GM12878 (cell line): Measurements from ENCODE around the gene PTPRJ. TPM values are rescaled to one million over a fixed set of nuclear protein-coding genes. Genes with fewer than 3 reads are reported as not detected.

ENCODE experiments used
- ATAC-seq: fragments of 200-7000 bp; cut with Tn5 transposase; 3 replicates; pipeline ENCODE4 v1.9.1; 2020; ENCODE audit warnings: mild to moderate bottlenecking, moderate library complexity
- BruUV-seq: library from RNA; stranded (reverse); fragments of 400-500 nt; replicated peaks from 2 replicates; lab custom pipeline; 2021; lab: Mats Ljungman, UMichigan
- CTCF ChIA-PET: fragments of 300-600 bp; sonication (Branson Sonifier 250); formaldehyde crosslinking; extraction: SDS; loops from one replicate; lab custom pipeline; 2021; ENCODE audit warnings: inconsistent platforms; lab: Yijun Ruan, JAX
- POLR2A ChIA-PET: fragments of 350-600 bp; formaldehyde crosslinking; extraction: SDS; loops from one replicate; lab custom pipeline; 2021; ENCODE audit warnings: inconsistent platforms; lab: Charles Lee
- RAD21 ChIA-PET: fragments of 300-600 bp; sonication (Branson Sonifier 250); formaldehyde crosslinking; loops from one replicate; lab custom pipeline; 2023; ENCODE audit warnings: antibody characterized with exemption; ENCODE audit not compliant: unreplicated experiment; lab: Charles Lee
- SMC1A ChIA-PET: fragments of 300-600 bp; sonication (Branson Sonifier 250); formaldehyde crosslinking; loops from one replicate; lab custom pipeline; 2023; ENCODE audit not compliant: unreplicated experiment, uncharacterized antibody; lab: Charles Lee
- DNase-seq: peaks from one replicate; pipeline ENCODE4 v3.0.0-alpha.2; 2011; ENCODE audit warnings: low read depth, low spot score
- FAIRE-seq: peaks from 3 replicates; lab custom pipeline; 2011; peaks lifted over from hg19 to GRCh38; lab: Jason Lieb, UNC
- H2AFZ ChIP-seq: 2 replicates; pipeline ENCODE4 v1.6.0; 2011; ENCODE audit warnings: low read depth, low read length, control low read depth; ENCODE audit not compliant: control insufficient read depth
- H3K27ac ChIP-seq: 2 replicates; pipeline ENCODE4 v1.5.1; 2011; ENCODE audit warnings: control low read depth; ENCODE audit not compliant: control insufficient read depth, insufficient read depth
- H3K27me3 ChIP-seq, 2 experiments: replicated peaks in 1 of 2; 2 replicates each; pipeline versions ENCODE4 v1.6.0 to v1.6.1; 2011; ENCODE audit warnings: low read length in 1 of 2; ENCODE audit not compliant: control insufficient read depth in 2 of 2, insufficient read depth in 2 of 2
- H3K36me3 ChIP-seq, 2 experiments: 2 replicates each; pipeline ENCODE4 v1.5.1; 2011; ENCODE audit warnings: low read length in 1 of 2; ENCODE audit not compliant: control insufficient read depth in 2 of 2, insufficient read depth in 2 of 2
- H3K4me1 ChIP-seq: 2 replicates; pipeline ENCODE4 v1.6.1; 2011; ENCODE audit warnings: mild to moderate bottlenecking, low read length, moderate library complexity, mixed read lengths; ENCODE audit not compliant: control insufficient read depth, insufficient read depth
- H3K4me2 ChIP-seq: 2 replicates; pipeline ENCODE4 v1.6.0; 2011; ENCODE audit warnings: control low read depth; ENCODE audit not compliant: control insufficient read depth, insufficient read depth
- H3K4me3 ChIP-seq: fragments of 200-600 bp; sonication (generic); 2 replicates; pipeline ENCODE4 v1.5.1; 2016
- H3K79me2 ChIP-seq: 2 replicates; pipeline ENCODE4 v1.6.0; 2011; ENCODE audit warnings: low read length; ENCODE audit not compliant: control insufficient read depth, insufficient read depth
- H3K9ac ChIP-seq: 2 replicates; pipeline ENCODE4 v1.8.0; 2011; ENCODE audit warnings: low read length, control low read depth, mixed read lengths; ENCODE audit not compliant: control insufficient read depth, insufficient read depth
- H3K9me3 ChIP-seq: replicated peaks from 3 replicates; pipeline ENCODE4 v1.5.1; 2011; ENCODE audit warnings: mild to moderate bottlenecking, low read length; ENCODE audit not compliant: control insufficient read depth, insufficient read depth
- H4K20me1 ChIP-seq: 2 replicates; pipeline ENCODE4 v1.6.0; 2011; ENCODE audit not compliant: control insufficient read depth, insufficient read depth
- BHLHE40 ChIP-seq, 2 experiments: fragments of 450-650 bp in 1 of 2; IDR thresholded peaks; 2 replicates each; pipeline ENCODE4 v1.6.1; 2011 to 2017; ENCODE audit warnings: low read depth in 2 of 2, borderline replicate concordance in 1 of 2, improper control_type of control experiment in 1 of 2, low read length in 1 of 2, mild to moderate bottlenecking in 1 of 2
- EP300 ChIP-seq, 2 experiments: fragments of 150-350 bp in 1 of 2; IDR thresholded peaks; 2 replicates each; pipeline ENCODE4 v1.6.1; 2011 to 2012; ENCODE audit warnings: low read depth in 2 of 2, low read length in 2 of 2, borderline replicate concordance in 1 of 2, improper control_type of control experiment in 1 of 2, inconsistent platforms in 1 of 2; ENCODE audit not compliant: control insufficient read depth in 1 of 2
- NFIC ChIP-seq: IDR thresholded peaks from 2 replicates; pipeline ENCODE4 v1.6.1; 2012; ENCODE audit warnings: low read depth, mild to moderate bottlenecking, inconsistent platforms, low read length, moderate library complexity
- PAX5 ChIP-seq: IDR thresholded peaks from 2 replicates; pipeline ENCODE4 v1.6.1; 2011; ENCODE audit warnings: low read depth, low read length, borderline replicate concordance
- PRDM15 ChIP-seq: fragments of 450-650 bp; formaldehyde crosslinking; IDR thresholded peaks from 2 replicates; pipeline ENCODE4 v1.4.0; 2020; ENCODE audit warnings: mild to moderate bottlenecking, moderate library complexity
- RUNX3 ChIP-seq: IDR thresholded peaks from 2 replicates; pipeline ENCODE4 v1.6.1; 2012; ENCODE audit warnings: low read length, inconsistent platforms
- TCF12 ChIP-seq: IDR thresholded peaks from 2 replicates; pipeline ENCODE4 v1.6.1; 2011; ENCODE audit warnings: low read depth, mild to moderate bottlenecking, low read length
- ZZZ3 ChIP-seq: IDR thresholded peaks from 2 replicates; pipeline ENCODE4 v1.6.1; 2011; ENCODE audit warnings: low read depth; ENCODE audit not compliant: control insufficient read depth, insufficient read length
- WGBS: methylation state at CpG from one replicate; pipeline ENCODE4 v1.1.6; 2016; ENCODE audit warnings: low lambda C conversion rate; ENCODE audit not compliant: insufficient replicate concordance, insufficient coverage; ENCODE audit errors: missing lambda C conversion rate; 5-methylcytosine and 5-hydroxymethylcytosine counted together
- in situ Hi-C: fragments of 300-500 bp; cut with MboI; formaldehyde crosslinking; loops from 9 replicates; pipeline ENCODE4 v1.14.3; 2018; ENCODE audit warnings: mixed read lengths
- intact Hi-C: fragments of 100-400 bp; cut with micrococcal nuclease; formaldehyde crosslinking; loops from one replicate; pipeline ENCODE4 v1.14.2; 2022; ENCODE audit not compliant: unreplicated experiment
- polyA plus RNA-seq, 11 experiments: library from polyadenylated mRNA; depleted of rRNA in 4 of 11; unstranded in 6 of 11; stranded (reverse) in 5 of 11; fragments of >200 nt; fragmentation: Nextera tagmentation in 4 of 11; fragmentation: Illumina TruSeq in 1 of 11; extraction: Ambion mirVana in 4 of 11; extraction: Trizol in 1 of 11; gene quantifications; 1 replicate in 1 of 11; 2 replicates in 10 of 11; pipeline versions ENCODE4 v1.2.1 to v1.2.3, GENCODE V29; 2011 to 2016; ENCODE audit warnings: inconsistent platforms in 2 of 11, missing spikeins in 2 of 11, low read depth in 1 of 11
- total RNA-seq, 4 experiments: library from RNA; depleted of rRNA in 3 of 4; stranded (reverse); fragments of >200 nt in 3 of 4; fragmentation: Illumina TruSeq in 1 of 4; extraction: Trizol in 1 of 4; gene quantifications; 2 replicates each; pipeline versions ENCODE4 v1.2.1 to v1.2.3, GENCODE V29; 2013 to 2021

PTPRJ gene
- total and polyA plus RNA-seq, 10 of the 15 experiments (the other 5 are each of a cell fraction or from before 2014, with no cell fraction given) = 0.22 to 22.4 (median 7.4) TPM

GRCh38 chr11:48005831-48006270 is 25.5 kb downstream of the PTPRJ start:
- Histone ChIP-seq H3K27me3 (no peaks in the 10 kb centered on the region), H3K9me3 (no peaks in the 10 kb centered on the region), H3K4me1 (peaks cover 75% of the 10 kb centered on the region), H4K20me1 (no peaks in the 10 kb centered on the region), H3K9ac (peak overlapping the region; percentile 62), H3K36me3 (no peaks in the 10 kb centered on the region; a peak in 1 of 4 replicates), H3K4me3 (peak overlapping the region; percentile 58), H2AFZ (peak overlapping the region; percentile 2), H3K4me2 (peak overlapping the region; percentile 97), H3K79me2 (peaks cover 58% of the 10 kb centered on the region), H3K27ac (peak overlapping the region; percentile 95)
- intact Hi-C loops = loop anchor here (5.0 to 10.0 kb wide), 3 partner anchors 74 to 151 kb away; no protein-coding TSS in a partner anchor
- in situ Hi-C loops = no loop called here
- RAD21 ChIA-PET = interaction anchor here (1.1 to 2.4 kb wide), 7 partner anchors 12 to 102 kb away, joined by 3 to 9 read pairs (median 5); no protein-coding TSS in a partner anchor
- POLR2A ChIA-PET = interaction anchor here (1.1 to 2.7 kb wide), 5 partner anchors 11 to 102 kb away, joined by 3 to 10 read pairs (median 5); no protein-coding TSS in a partner anchor
- BruUV-seq = no TSS peak
- no peak for FAIRE-seq
- peak; percentile 4 for ATAC-seq
- 33% methylated on average over 4 of the region's 4 CpGs for WGBS
- CTCF ChIA-PET = interaction anchor here (1.0 to 1.2 kb wide), 2 partner anchors 12 to 103 kb away, joined by 3 to 5 read pairs; no protein-coding TSS in a partner anchor
- TF ChIP-seq RUNX3 (0 out of 2 replicates have a peak, but pooled peaks have one; percentile 3), ZZZ3 (no peak)
- SMC1A ChIA-PET = interaction anchor here (0.9 to 5.0 kb wide), 13 partner anchors 10 to 103 kb away, joined by 3 to 23 read pairs (median 4); no protein-coding TSS in a partner anchor
- DNase-seq = no peak

- DNase-seq = peak; percentile 73
- Histone ChIP-seq H3K79me2 (peaks cover 57% of the 10 kb centered on the region), H3K27ac (peak overlapping the region; percentile 95), H3K4me1 (peaks cover 75% of the 10 kb centered on the region), H3K9me3 (no peaks in the 10 kb centered on the region), H3K36me3 (no peaks in the 10 kb centered on the region; a peak in 1 of 4 replicates), H3K27me3 (no peaks in the 10 kb centered on the region), H4K20me1 (no peaks in the 10 kb centered on the region), H3K9ac (peak overlapping the region; percentile 62), H2AFZ (no peak overlapping the region), H3K4me3 (peak overlapping the region; percentile 58; the same call in 1 of the 2 replicates), H3K4me2 (peak overlapping the region; percentile 97)
- peak; percentile 77 for ATAC-seq
- FAIRE-seq = peak; percentile 81
- WGBS = under 1% methylated on average over 5 of the region's 5 CpGs
- intact Hi-C loops (loop anchor here (5.0 to 10.0 kb wide), 3 partner anchors 74 to 152 kb away; no protein-coding TSS in a partner anchor), in situ Hi-C loops (no loop called here)
- ChIA-PET SMC1A (interaction anchor here (0.7 to 5.0 kb wide), 14 partner anchors 10 to 103 kb away, joined by 3 to 23 read pairs (median 4); no protein-coding TSS in a partner anchor), RAD21 (interaction anchor here (0.6 to 2.4 kb wide), 7 partner anchors 12 to 101 kb away, joined by 3 to 9 read pairs (median 4); no protein-coding TSS in a partner anchor), POLR2A (interaction anchor here (1.1 to 2.7 kb wide), 6 partner anchors 12 to 101 kb away, joined by 3 to 10 read pairs (median 6); no protein-coding TSS in a partner anchor), CTCF (interaction anchor here (1.0 to 1.2 kb wide), 2 partner anchors 12 to 103 kb away, joined by 3 to 5 read pairs; no protein-coding TSS in a partner anchor)
- no TSS peak for BruUV-seq
- TF ChIP-seq EP300 (IDR thresholded peaks at IDR 0.05; ENCODE audit: borderline replicate concordance in 1 of 2, control insufficient read depth in 1 of 2, low read depth in 2 of 2, low read length in 2 of 2) (peak; percentile 81 to 84; a peak in 3 of 4 replicates), PRDM15 (CRISPR knock-in tag) (no peak), PAX5 (peak; percentile 81), BHLHE40 (IDR thresholded peaks at IDR 0.05; ENCODE audit: borderline replicate concordance in 1 of 2, low read depth in 2 of 2, low read length in 1 of 2) (peak; percentile 48 to 50; a peak in 2 of 4 replicates), NFIC (peak; percentile 98), TCF12 (0 out of 2 replicates have a peak, but pooled peaks have one; percentile 8)
Observed at GRCh38 chr11:48006301-48006992, 26.1 kb downstream of the PTPRJ start.
